Epithelial cell of alveolus of lung (primary cell): ENCODE measurements around the gene ABL2. TPM values are rescaled to one million over a fixed set of nuclear protein-coding genes. Genes with fewer than 3 reads are reported as not detected.

ENCODE experiments used
- total RNA-seq: library from RNA; depleted of rRNA; stranded (reverse); fragments of >200 nt; gene quantifications from 2 replicates; pipeline ENCODE4 v1.2.1, GENCODE V29; 2015

Gene ABL2
- total RNA-seq, result 14.3 and 19.4 TPM in 2 replicates

DNA sequence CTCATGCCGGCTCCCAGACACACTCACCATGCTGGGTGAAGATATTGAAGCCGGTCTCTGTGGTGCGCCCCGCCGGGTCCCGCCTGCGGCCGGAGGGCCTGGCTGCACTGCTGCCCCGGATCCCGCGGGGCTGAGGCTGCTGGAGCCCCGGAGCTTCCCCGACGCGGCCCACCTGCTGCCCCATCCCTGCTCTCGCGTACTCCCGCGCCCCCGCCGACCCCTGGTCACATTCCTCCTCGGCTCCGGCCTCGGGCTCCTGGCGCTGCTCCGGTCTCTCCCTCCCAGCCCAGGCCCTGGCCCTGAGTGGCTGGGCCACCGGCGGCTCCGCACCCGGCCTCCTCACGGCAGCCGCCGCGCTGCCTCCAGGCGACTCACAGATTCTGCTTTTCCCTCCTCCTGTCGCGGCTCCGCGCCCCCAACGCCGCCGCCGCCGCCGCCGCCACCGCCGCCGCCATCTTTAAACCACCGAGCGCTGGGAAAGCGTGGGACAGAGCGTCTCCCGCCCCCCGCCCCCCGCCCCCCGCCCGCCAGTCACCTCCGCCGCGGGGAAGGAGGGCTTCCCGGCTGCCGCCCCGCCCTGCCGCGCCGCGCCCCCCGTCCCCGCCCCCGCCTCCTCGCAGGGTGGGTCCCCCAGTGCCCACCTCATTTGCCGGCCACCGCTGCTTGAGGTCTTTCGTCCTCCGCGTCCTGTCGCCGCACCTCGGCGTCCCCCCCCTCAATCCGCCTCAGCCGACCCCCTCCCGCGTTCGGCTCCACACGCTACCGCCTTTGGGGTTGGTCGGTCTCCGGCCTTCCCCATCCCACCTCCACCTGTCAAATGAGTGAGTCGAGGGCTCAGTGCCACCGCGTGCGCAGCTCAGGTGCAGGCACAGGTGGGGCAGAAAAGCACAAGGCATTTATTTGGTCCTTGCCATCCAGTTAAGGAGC, at the start of gene ABL2:
TSS of gene ABL2 (minus strand) at position 464 of the 927 bp plus-strand sequence. CDS start at position 184, 280 bp downstream.

DNA sequence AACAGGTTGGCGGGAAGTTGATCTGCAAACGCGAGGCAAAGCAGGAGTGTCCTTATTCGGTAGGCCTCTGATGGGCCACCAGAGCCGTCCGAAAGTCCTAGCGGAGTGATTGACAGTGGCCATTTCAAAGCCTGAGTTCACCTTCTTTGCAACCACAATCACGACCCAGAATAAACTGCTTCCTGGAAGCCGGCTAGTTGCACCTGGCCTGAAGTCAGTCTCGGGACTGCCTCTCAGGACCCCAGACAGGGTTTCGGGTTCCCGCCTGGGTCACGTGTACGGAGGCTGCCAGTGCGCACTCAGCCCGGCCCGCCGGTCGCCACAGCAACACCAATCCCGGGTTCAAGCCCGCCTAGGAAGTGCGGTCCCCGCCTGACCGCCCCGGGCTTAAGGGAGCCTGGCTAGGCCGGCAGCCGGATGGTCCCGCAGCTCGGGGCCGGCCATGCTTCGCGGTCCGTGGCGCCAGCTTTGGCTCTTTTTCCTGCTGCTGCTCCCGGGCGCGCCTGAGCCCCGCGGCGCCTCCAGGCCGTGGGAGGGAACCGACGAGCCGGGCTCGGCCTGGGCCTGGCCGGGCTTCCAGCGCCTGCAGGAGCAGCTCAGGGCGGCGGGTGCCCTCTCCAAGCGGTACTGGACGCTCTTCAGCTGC, 147.7 kb downstream of the ABL2 start, which contains the start of gene TOR3A:
TSS of gene TOR3A (plus strand) at position 384 of the 646 bp plus-strand sequence. CDS start at position 443, 59 bp downstream.

Other genes with a start within 250 kb of the ABL2 start
- gene FAM20B, start 203.8 kb downstream of the ABL2 start, total RNA-seq, result 19.1 and 34.0 TPM in 2 replicates
- 53.0 and 70.1 TPM in 2 replicates for gene TOR3A, start 147.6 kb downstream of the ABL2 start, total RNA-seq
- 14.2 and 27.1 TPM in 2 replicates for gene SOAT1, start 64.1 kb upstream of the ABL2 start, total RNA-seq
- gene AXDND1, start 136.3 kb upstream of the ABL2 start, total RNA-seq, result not detected in 2 replicates